HG03571 (cell line): ENCODE results near the gene THSD4.
"Not testable (repeated sequence)": the region's sequence is repeated elsewhere in the genome, so short reads cannot be mapped to it uniquely, and the experiment has no call there.

ENCODE experiments used
- ATAC-seq: cut with Tn5 transposase; IDR thresholded peaks from one replicate; pipeline ENCODE4 v1.9.1; 2021; ENCODE audit not compliant: unreplicated experiment

The THSD4 gene

GRCh38 chr15:71319424-71319823 is 204.2 kb downstream of the THSD4 start:
- ATAC-seq: not testable (repeated sequence)

- no peak for ATAC-seq
Measured at GRCh38 chr15:71319935-71320334, 204.7 kb downstream of the THSD4 start.

- no peak for ATAC-seq
Measured at GRCh38 chr15:71323082-71323481, 207.8 kb downstream of the THSD4 start.

GRCh38 chr15:71323584-71323983 is 208.3 kb downstream of the THSD4 start:
- no peak for ATAC-seq

- ATAC-seq: no peak
Measured at GRCh38 chr15:71325481-71325880, 210.2 kb downstream of the THSD4 start.

- ATAC-seq: no peak
Measured at GRCh38 chr15:71328453-71328852, 213.2 kb downstream of the THSD4 start.

- no peak for ATAC-seq
Measured at GRCh38 chr15:71329041-71329440, 213.8 kb downstream of the THSD4 start.

GRCh38 chr15:71329497-71330260 is 214.4 kb downstream of the THSD4 start:
- no peak for ATAC-seq

GRCh38 chr15:71330638-71331162 is 215.4 kb downstream of the THSD4 start:
- ATAC-seq: no peak

GRCh38 chr15:71331173-71331572 is 215.9 kb downstream of the THSD4 start:
- ATAC-seq: no peak

GRCh38 chr15:71332431-71333004 is 217.2 kb downstream of the THSD4 start:
- ATAC-seq: no peak

- no peak for ATAC-seq
Measured at GRCh38 chr15:71333136-71333700, 217.9 kb downstream of the THSD4 start.

- ATAC-seq: no peak
Measured at GRCh38 chr15:71333839-71334238, 218.6 kb downstream of the THSD4 start.

- no peak for ATAC-seq
Measured at GRCh38 chr15:71334434-71334833, 219.2 kb downstream of the THSD4 start.

- ATAC-seq: no peak
Measured at GRCh38 chr15:71334873-71335272, 219.6 kb downstream of the THSD4 start.

GRCh38 chr15:71335591-71335990 is 220.3 kb downstream of the THSD4 start:
- ATAC-seq: no peak

- ATAC-seq: no peak
Measured at GRCh38 chr15:71336671-71337070, 221.4 kb downstream of the THSD4 start.

GRCh38 chr15:71337197-71337845 is 222.1 kb downstream of the THSD4 start:
- ATAC-seq: no peak

GRCh38 chr15:71338265-71338664 is 223.0 kb downstream of the THSD4 start:
- no peak for ATAC-seq

- no peak for ATAC-seq
Measured at GRCh38 chr15:71338827-71339542, 223.7 kb downstream of the THSD4 start.
